A673 (cell line): Measurements from ENCODE around the gene CYP1A2.

Experiments used
- CTCF ChIP-seq: fragments of 300-800, 200-600 bp; sonication (generic); conservative IDR thresholded peaks from 2 replicates; pipeline ENCODE4 v1.5.1; 2017; ENCODE audit warnings: low read depth, mild to moderate bottlenecking, antibody characterized with exemption, low read length, moderate library complexity, mixed read lengths
- EZH2 ChIP-seq: fragments of 200-600 bp; sonication (generic); IDR thresholded peaks from 2 replicates; pipeline ENCODE4 v1.6.1; 2017; ENCODE audit warnings: borderline replicate concordance, low read depth, mild to moderate bottlenecking, mixed read lengths, antibody characterized with exemption, low read length; ENCODE audit not compliant: poor library complexity, severe bottlenecking

- TF ChIP-seq EZH2 (no peak), CTCF (no peak)
These were observed 14.1 kb downstream of the CYP1A2 start for GRCh38 chr15:74762791-74763150.
